HG03575 (cell line): Measurements from ENCODE around the gene ZBTB25.

Experiments
- ATAC-seq: cut with Tn5 transposase; IDR thresholded peaks from one replicate; pipeline ENCODE4 v1.9.1; 2021; ENCODE audit not compliant: unreplicated experiment, insufficient number of reproducible peaks, low FRiP score; ENCODE audit errors: extremely low read depth

The ZBTB25 gene

GRCh38 chr14:64447876-64448670, 55.6 kb downstream of the ZBTB25 start:
- no peak for ATAC-seq

- peak; percentile 82 for ATAC-seq
Measured at GRCh38 chr14:64444984-64445845, 58.4 kb downstream of the ZBTB25 start.

GRCh38 chr14:64444140-64444539, 59.5 kb downstream of the ZBTB25 start:
- no peak for ATAC-seq

GRCh38 chr14:64442300-64442988, 61.2 kb downstream of the ZBTB25 start:
- ATAC-seq = no peak

- ATAC-seq = no peak
Measured at GRCh38 chr14:64440494-64440893, 63.1 kb downstream of the ZBTB25 start.

GRCh38 chr14:64439141-64439540, 64.5 kb downstream of the ZBTB25 start:
- no peak for ATAC-seq

GRCh38 chr14:64438181-64438841, 65.3 kb downstream of the ZBTB25 start:
- ATAC-seq = no peak

GRCh38 chr14:64434528-64434927, 69.1 kb downstream of the ZBTB25 start:
- no peak for ATAC-seq

GRCh38 chr14:64423987-64424386, 79.7 kb downstream of the ZBTB25 start:
- ATAC-seq = no peak

GRCh38 chr14:64422756-64423155, 80.9 kb downstream of the ZBTB25 start:
- ATAC-seq = no peak

GRCh38 chr14:64422005-64422404, 81.6 kb downstream of the ZBTB25 start:
- ATAC-seq = no peak

GRCh38 chr14:64421166-64421565, 82.5 kb downstream of the ZBTB25 start:
- ATAC-seq = no peak

- no peak for ATAC-seq
Measured at GRCh38 chr14:64419003-64419402, 84.6 kb downstream of the ZBTB25 start.

- no peak for ATAC-seq
Measured at GRCh38 chr14:64417771-64418125, 85.9 kb downstream of the ZBTB25 start.

GRCh38 chr14:64417055-64417770, 86.4 kb downstream of the ZBTB25 start:
- ATAC-seq = no peak

GRCh38 chr14:64416348-64416932, 87.2 kb downstream of the ZBTB25 start:
- no peak for ATAC-seq

GRCh38 chr14:64412237-64412636, 91.4 kb downstream of the ZBTB25 start:
- ATAC-seq = no peak

- no peak for ATAC-seq
Measured at GRCh38 chr14:64411001-64411400, 92.6 kb downstream of the ZBTB25 start.
